AG10803 (cell line): ENCODE data around the gene ETV6.
A peak's percentile ranks its signal among the peaks of the same experiment; 100 is the strongest.

ENCODE experiments used
- DNase-seq: peaks from one replicate; pipeline ENCODE4 v3.0.0; 2010; ENCODE audit warnings: low read depth
- H3K4me3 ChIP-seq: 2 replicates; pipeline ENCODE4 v1.5.1; 2011; ENCODE audit warnings: mild to moderate bottlenecking, low read length, control low read depth
- CTCF ChIP-seq: conservative IDR thresholded peaks from 2 replicates; pipeline ENCODE4 v1.5.1; 2011; ENCODE audit warnings: mild to moderate bottlenecking, low read length, control low read depth, inconsistent platforms

The ETV6 gene

GRCh38 chr12:11869406-11869805, 219.9 kb downstream of the ETV6 start:
- DNase-seq, result no peak
- no peak overlapping the region for H3K4me3 ChIP-seq
- TF ChIP-seq CTCF, result no peak

DNA sequence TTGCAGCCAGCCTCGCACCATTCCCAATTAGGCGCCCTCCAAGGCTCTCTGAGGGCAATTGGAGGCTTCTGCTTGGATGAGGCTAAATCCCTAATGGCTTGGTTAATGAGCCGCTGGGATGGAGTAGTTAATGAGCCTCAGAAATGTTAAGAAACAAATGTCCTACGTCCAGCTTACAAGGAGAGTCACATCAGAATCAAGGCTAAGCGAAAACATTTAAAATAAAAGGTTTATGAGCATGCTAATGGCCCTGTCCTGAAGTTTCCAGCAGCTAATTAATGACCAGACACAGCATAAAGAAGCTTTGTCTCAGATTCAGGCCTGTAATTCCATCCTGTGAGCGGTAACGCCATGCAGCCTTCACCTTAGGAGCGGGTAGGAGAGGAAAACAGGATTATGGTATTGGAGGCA, 220.6 kb downstream of the ETV6 start:
- no peak for TF ChIP-seq CTCF
- H3K4me3 ChIP-seq, result no peak overlapping the region
- no peak for DNase-seq

DNA sequence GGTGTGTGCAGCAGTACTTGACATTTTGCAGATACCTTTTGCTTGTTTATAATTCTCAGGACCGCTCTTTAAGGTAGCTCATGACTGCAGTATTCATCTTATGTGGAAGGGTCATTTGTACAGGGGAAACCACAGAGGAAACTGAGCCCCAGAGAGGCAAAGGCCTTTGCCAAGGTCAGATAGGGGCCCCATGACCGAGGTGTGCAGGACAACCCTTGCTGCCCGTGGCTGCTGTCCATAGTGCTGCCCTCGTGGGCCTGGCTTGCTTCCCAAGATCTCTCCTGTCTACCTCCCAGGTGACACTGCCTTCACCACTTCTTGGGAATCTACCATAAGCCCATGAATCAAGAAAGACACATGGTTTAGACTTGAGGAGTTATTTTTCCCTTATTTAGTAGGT, 222.6 kb downstream of the ETV6 start:
- no peak for TF ChIP-seq CTCF
- no peak for DNase-seq
- H3K4me3 ChIP-seq, result no peak overlapping the region

DNA sequence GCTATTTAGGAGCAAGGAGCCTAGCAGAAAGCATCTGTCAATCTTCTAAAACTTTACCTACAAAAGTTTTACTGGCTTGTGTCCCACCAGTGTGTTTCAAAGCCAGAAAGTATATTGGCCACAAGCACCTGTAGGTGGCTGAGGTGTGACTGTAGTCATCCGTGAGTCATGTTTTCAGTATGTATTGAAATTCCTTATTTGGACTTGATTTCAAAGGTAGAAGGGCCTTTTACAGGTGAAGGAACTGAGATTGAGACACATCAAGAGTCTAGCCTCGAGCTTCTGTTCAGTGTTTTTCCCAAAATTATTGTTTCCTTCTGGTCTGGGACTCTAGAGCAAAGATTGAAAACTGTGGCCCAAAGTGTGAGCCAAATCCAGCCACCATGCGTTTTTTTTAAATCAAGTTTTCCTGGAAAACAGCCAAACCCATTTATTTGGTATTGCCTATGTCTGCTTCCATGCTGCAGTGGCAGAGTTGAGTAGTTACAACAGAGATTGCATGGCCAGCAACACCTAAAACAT, 226.0 kb downstream of the ETV6 start:
- no peak overlapping the region for H3K4me3 ChIP-seq
- DNase-seq, result peak; percentile 8
- no peak for TF ChIP-seq CTCF

- H3K4me3 ChIP-seq, result no peak overlapping the region
- no peak for TF ChIP-seq CTCF
- DNase-seq, result no peak
Observed at GRCh38 chr12:11876307-11876706, 226.8 kb downstream of the ETV6 start.

DNA sequence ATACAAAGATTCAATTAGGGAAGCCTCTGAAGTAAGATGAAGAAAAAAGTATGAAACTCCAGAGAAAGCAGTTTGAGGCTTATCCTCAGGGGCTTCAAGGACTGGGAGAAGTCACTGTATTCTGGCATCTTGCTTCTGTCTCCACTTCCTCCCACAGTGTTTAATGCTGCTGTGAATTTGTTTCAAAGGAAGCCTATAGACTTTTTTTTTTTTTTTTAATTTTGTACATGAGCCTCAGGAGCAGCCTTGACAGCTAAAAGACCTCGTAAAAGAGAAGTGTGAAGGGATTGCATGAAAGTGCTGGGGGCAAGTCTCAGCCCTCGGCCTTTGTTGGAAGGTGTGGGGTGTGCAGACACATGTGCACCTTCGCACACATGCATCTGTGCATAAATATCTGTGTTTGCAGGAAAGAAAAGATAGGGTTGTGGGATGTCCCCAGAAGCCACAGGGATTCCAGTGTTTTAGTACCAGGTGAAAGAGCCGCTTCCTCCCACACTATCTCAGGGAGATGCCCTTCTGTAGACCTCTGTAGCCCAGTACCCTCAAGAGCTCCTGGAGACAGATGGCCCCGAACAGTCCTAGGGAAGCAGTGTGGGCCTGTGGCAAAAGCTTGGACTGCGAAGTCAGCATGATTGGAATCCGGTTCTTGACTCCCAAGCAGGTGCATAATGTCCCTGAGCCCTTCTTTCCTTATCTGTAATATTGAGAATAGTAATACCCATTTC, 227.8 kb downstream of the ETV6 start:
- TF ChIP-seq CTCF, result no peak
- H3K4me3 ChIP-seq, result no peak overlapping the region
- DNase-seq, result no peak
